Smooth muscle cell of the brain vasculature (primary cell): ENCODE measurements around the gene UBA7.
"Not testable (repeated sequence)": the region's sequence is repeated elsewhere in the genome, so short reads cannot be mapped to it uniquely, and the experiment has no call there.

ENCODE experiments used
- DNase-seq: peaks from one replicate; pipeline ENCODE4 v3.0.0-alpha.2; 2012; ENCODE audit warnings: low read depth, low spot score

The UBA7 gene

DNA sequence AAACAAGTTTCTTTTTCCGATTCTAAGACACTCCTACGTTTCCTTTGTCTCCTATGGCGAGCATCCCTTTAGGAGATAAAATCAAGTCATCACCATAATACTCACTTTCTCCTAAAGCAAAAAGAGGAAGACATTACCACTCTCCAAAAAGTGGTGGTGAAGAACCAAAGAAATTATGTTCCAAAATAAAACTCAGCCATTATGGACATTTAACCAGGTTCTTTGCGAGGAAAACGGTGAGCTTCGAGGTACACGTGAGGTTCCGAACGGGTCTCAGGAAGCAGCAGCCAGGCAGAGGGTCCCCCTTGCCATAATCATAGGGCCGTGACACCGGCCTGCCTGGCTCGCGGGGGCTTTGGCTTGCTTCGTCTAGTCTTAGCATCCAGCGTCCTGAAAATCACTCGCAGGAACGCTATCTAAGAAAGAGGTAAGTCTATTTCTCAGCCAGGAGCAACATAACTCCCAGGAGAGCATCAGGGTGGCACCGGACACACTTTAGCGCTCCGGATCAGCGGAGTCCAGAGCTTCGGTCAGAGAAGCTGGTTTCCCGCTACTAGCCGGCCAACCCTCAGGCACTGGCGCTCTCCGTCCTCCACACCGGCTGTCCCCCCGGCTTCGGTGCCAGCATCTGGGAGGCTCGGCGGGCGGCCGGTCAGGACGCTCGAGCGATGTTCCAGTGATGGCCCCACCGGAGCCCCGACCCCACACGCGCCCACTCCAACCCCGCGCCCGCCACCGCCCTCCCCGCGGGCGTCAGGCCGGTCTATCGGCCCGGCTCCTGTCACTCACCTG is 28.0 kb downstream of the UBA7 start:
- no peak for DNase-seq

DNA sequence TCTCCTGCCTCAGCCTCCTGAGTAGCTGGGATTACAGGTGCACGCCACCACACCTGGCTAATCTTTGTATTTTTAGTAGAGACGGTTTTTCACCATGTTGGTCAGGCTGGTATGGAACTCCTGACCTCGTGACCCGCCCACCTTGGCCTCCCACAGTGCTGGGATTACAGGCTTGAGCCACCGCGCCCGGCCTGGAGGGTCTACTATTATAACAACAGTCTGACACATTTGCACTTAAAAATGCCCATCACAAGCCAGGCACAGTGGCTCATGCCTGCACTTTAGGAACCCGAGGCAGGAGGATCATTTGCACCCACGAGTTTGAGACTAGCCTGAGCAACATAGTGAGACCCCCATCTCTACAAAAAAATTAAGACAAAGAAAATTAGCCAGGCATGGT is 31.5 kb downstream of the UBA7 start:
- DNase-seq, result not testable (repeated sequence)

DNA sequence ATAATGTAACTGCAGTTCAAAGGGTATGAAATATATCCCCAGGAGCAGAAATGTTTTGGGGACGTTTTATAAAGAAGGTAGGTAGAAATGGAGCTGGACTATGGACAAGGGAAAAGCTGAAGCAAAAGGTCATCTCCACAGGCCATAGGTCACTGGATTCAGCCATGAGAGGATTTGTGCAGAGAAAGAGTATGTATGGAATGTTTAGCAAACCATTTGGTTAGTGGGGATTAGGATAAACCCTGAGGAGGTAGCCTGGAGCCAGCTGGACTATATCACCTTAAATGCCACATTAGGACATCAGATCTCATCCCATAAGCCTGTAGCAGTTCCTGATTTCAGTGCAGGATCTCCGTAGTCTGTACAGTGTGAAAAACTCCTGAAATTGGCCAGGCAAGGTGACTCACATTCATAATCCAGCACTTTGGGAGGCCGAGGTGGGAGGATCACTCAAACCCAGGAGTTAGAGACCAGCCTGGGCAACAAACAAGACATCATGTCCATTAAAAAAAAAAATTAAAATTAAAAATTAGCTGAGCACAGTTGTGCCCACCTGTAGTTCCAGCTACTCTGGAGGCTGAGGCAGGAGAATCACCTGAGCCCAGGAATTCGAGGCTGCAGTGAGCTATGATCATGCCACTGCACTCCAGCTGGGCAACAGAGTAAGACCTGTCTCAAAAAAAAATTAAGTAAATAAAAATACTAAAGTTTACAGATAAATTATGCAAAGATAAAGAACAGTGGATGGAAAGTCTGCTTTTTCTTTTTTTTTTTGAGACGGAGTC is 32.1 kb downstream of the UBA7 start:
- DNase-seq, result no peak

DNA sequence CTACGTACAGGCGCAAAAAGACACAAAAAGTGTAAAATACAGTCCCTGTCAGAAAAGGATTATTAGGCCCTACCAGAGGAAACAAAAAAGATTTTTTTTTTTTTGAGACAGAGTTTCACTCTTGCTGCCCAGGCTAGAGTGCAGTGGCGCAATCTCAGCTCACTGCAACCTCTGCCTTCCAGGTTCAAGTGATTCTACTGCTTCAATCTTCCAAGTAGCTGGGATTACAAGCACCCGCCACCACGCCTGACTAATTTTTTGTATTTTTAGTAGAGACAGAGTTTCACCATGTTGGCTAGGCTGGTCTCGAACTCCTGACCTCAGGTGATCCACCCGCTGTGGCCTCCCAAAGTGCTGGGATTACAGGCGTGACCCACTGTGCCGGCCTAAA is 32.8 kb downstream of the UBA7 start:
- DNase-seq, result not testable (repeated sequence)

DNA sequence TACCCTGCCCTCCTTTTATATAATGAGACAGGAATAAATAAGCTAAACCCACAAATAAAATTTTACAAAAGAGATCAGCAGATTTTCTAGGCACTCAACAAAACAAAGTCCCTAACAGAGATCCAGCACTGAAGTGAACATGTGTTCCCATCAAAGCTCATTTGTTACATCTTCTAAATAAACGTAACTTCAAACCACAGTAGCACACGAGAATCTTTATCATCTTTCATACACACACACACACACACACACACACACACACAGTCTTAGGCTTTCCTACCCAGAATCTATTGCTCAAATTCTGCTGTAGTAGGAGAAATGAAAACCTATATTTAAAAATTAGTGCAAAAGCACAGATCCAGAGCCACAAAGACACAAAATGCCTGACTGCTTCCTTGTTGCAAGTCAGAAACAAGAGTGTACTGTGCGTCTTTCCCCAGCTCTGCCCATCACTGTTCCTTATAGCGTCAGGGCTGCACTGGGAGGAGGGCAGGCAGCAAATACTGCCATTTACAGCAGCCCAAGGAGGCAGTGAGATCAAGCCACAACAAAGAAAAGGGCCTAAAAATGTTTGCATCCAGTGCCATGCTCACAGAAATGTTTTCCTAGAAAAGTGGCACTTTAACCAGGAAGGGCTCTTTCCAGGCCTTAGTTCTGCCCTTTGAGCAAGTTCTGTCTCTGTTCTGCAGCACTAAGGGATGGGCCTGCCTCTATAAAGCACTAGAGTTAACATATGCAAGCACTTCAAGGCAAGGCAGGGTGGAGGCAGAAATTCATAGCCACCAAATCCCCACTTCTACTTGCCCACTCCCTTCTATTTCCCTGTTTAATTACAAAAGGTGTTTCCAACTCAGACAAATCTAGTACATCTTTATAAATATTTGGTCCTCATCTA is 33.4 kb downstream of the UBA7 start:
- no peak for DNase-seq

DNA sequence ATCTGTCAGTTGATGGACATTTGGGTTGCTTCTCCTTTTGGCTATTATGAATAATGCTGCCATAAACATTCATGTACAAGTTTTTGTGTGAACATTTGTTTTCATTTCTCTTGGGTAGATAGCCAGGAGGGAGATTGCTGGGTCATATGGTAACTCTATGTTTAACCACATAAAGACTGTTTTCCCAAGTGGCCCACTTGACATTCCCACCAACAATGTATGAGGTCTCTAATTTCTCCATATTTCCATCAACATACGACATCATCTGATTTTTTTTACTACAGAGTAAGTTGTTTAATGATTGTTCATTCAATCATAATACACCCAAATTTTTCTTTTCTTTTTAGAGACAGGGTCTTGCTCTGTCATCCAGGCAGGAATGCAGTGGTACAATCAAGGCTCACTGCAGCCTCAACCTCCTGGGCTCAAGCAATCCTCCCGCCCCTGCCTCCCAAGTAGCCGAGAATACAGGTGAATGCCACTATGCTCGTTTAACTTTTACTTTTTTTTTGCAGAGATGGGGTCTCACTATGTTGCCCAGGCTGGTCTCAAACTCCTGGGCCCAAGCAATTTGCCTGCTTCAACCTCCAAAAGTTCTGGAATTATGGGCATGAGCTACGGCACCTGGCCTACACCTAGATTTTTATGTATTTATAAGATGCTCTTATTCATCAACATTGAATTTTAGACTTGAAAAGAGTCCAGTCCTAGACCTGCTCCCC is 34.2 kb downstream of the UBA7 start:
- no peak for DNase-seq

DNA sequence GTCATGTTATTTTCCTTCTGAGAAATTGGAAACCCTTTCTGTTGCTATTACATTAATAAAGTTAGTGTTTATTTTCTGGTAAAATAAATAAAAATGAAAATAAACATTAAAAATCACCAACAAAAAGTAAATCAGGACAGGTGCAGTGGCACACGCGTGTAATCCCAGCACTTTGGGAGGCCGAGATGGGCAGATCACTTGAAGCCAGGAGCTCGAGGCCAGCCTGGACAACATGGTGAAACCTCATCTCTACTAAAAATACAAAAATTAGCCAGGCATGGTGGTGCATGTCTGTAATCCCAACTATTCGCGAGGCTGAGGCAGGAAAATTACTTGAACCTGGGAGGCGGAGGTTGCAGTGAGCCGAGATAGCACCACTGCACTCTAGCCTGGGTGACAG is 37.7 kb downstream of the UBA7 start:
- DNase-seq, result not testable (repeated sequence)

DNA sequence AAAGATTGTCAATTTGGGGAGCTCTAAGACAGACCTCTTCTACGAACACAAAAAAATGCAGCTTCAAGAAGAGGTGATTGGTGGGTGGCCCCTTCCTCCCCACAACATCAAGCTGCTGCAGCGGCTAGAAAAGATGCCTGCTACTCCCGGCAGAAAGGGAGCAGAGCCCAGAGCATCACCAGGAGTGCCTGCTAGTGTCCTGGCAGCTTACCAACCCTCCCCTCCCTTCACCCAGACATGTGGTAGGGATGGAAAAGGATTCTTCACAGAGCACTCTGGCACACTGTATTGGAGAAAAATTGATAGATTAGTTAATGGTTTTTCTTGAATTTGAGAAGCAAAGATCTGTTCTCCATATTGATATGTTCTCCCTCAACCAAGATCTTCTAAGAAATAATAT is 38.2 kb downstream of the UBA7 start:
- no peak for DNase-seq

DNA sequence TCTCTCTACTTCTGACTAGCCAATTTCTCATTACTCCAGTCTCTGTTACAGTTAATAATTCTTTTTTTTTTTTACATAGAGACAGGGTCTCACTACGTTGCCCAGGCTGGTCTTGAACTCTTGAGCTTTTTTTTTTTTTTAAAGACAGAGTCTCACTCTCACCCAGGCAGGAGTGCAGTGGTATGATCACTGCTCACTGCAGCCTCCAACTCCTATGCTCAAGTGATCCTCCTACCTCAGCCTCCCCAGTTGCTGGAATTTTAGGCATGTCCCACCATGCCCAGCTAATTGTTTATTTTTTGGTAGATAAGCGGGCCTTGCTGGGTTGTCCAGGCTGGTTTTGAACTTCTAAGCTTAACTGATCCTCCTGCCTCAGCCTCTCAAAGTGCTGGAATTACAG is 41.0 kb downstream of the UBA7 start:
- no peak for DNase-seq

DNA sequence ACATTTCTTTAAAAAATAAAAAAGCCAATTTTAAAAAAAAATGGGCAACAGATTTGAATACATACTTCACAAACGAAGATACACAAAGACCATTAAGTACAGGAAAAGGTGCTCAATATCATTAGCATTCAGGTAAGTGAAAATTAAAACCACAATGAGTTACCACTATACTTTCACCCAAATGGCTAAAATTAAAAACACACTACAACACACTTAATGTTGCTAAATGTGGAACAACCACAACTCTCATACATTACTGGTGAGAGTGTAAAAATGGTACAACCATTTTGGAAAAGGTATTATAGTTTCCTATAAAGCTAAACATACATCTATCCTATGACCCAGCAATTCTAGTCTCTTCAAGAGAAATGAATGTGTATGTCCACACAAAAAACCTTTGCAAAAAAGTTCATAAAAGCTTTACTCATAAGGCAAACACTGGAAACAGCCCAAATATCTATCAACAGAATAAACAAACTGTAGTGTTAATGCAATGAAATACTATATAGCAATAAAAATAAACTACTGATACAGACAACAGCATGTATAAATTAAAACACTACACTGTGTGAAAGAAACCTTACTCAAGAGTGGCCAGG is 42.3 kb downstream of the UBA7 start:
- DNase-seq, result no peak

DNA sequence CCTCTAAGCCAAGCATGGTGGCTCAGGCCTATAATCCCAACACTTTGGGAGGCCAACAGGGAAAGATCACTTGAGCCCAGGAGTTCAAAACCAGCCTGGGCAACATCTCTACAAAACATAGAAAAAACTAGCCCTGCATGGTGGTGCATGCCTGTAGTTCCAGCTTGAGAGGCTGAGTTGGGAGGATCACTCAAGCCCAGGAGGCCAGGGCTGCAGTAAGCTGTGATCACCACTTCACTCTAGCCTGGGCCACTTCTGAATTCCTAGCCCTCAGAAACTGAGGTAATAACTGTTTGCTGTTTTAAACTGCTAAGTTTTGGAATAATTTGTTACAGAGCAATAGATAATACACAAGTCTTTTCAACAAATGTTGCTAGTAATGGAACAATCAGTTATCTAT is 43.8 kb downstream of the UBA7 start:
- no peak for DNase-seq

DNA sequence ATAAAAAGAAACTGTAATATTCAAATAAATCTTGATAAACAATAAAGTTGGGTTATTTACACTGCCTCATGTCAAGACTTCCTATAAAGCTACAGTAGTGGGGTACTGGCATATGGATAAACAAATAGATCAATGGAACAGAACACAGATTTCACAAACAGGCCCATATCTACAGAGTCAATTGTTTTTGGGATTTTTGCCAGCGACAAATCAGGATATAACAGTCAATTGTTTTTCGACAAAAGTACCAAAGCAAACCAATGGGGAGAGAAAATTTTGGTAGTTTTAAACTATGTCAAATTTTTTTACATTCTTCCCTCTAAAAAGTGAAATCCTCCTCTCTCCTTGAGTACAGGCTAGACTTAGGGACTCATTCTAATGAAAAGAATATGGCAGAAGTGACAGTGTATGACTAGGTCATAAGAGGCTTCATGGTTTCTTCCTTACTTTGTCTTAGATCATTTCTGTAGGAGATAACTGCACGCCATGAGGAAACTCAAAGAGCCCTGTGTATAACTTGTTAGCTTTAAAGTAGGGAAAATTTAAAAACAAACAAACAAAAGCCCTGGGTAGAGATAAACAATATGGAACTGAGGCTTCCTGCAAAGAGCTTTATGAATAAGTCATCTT is 44.4 kb downstream of the UBA7 start:
- no peak for DNase-seq

DNA sequence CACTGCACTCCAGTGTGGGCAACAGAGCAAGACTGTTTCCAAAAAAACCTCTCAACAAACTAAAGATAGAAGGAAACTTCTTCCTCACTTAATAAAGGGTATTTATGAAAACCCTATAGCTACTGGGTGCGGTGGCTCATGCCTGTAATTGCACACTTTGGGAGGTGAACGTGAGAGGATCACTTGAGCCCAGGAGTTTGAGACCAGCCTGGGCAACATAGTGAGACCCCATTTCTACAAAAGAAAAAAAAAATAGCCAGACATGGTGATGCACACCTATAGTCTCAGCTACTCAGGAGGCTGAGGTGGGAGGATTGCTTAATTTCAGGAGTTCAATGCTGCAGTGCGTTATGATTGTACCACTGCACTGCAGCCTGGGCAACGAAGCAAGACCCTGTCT is 49.8 kb downstream of the UBA7 start:
- DNase-seq, result no peak

DNA sequence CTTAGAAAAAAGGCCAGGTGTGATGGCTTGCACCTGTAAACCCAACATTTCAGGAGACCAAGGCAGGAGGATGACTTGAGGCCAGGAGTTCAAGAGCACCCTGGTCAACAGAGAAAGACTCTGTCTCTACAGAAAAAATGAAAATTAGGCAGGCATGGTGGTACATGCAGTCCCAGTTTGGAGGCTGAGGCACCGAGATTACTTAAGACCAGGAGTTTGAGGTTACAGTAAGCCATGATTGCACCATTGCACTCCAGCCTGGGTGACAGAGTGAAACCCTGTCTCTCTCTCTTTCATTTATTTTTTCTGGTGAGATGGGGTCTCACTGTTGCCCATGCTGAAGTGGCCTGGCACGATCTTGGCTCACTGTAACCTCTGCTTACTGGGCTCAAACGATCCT is 52.1 kb downstream of the UBA7 start:
- DNase-seq, result no peak

DNA sequence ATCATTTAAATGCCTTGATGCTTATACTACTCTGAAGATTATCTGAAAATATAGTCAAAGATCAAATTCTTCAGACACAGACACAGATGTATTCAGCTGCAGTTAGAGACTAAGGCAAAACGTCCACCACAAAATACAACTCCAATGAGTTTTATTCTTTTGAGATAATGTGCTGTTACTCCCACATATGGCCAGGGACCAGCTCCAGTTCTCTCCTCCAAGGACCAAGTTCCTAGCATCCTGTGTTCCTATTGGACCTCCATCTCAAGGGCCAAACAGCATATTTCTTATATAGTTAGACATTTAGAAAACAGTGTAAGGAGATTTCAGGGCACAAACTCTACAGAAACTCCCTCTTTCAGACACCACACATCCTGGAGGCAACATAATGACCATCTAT is 54.5 kb downstream of the UBA7 start:
- DNase-seq, result no peak

DNA sequence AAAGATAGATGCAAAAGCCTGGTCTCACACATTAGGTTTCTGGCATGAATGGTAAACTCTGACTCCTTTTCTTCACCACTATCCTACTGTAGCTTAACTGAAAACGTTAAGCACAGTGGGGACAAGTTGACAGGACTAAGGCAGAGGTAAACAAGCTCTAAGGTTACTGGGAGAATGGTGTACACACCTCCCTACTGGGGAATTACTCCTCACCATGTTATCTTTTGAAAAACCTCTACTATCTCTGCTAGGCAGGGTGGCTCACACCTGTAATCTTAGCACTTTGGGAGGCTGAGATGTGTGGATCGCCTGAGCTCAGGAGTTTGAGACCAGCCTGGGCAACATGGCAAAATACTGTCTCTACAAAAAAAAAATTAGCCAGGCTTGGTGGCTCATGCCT is 56.6 kb downstream of the UBA7 start:
- no peak for DNase-seq

DNA sequence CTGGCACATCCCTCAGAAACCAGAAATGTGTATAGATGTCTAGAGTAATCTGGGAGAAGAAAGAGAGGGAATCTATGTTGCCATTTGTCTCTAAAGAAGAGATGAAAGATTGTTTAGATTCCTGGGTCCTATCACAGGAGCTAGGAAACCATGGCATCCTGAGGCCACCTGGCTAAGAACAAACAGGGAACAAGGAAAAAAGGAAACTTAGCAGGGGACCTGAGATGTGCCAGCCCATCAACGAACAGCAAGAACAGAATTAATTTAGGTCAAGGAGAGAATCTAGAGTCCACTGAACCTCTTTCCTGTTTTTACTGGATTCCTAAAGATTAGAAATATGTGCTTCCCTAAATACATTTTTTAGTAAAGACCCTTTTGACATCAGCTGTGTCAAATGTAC is 57.7 kb downstream of the UBA7 start:
- no peak for DNase-seq
